NCI-H510A (cell line): ENCODE measurements around the gene REG1B.
"Not testable (repeated sequence)": the region's sequence is repeated elsewhere in the genome, so short reads cannot be mapped to it uniquely, and the experiment has no call there.

Source experiments
- DNase-seq: peaks from one replicate; lab custom pipeline; 2025; lab: John Stamatoyannopoulos, UW

The REG1B gene

DNA sequence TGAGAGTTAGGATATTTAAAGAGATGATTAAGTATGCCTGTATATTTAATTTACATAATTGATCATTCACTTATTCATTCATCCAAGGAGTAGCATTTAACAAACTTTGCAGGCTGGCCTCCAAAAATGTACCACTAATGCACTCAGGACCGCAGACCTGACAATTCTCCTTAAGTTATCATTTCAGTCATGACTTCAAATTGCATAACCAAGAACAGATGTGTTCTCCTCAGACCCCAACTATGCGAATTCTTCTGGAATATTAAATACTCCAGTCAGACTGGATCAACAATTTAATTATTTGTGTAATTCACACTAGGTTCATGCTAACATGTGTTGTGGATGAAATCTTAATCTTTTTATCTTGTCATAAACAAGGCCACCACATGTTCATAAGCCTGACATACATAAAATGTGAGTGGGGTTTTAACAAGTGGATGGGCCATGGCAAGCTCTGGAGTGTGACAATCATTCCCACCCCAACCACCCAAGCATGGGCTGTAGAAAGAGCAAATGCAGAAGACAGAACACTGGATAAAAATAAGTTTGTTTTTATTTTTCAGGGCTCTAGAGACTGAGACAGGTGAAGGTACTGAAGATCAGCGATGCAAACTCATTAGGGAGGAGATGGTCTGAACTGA is 3.2 kb downstream of the REG1B start:
- no peak for DNase-seq

DNA sequence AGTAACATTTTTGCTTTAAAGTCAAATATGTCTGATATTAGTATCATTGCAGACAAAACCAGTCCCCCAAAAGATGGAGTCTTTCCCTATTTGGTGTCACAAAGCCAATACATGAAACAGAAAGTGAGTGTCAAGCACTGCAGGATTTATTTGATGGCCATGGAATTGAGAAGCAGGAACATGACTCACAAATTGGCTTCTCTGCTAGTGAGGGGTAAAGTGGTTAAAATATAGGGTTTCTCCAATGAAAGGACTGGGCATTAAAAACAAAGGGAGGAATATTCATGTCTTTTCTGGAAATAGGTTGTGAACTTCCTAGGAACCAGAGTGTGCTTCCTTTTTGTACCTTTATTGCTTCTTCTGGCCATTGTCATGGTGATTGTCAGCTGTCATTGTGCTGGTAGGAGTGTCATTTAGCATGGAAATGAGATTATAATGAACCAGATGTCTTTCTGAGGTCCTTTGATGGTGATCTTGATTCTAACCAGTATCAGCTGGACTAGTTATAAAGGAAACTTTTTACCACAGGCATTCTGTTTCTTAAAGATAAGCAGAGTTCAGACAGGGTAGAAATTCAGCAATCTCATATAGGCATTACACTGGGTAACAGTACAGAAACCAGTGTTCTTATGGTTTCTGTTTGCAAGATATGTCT is 4.1 kb downstream of the REG1B start:
- no peak for DNase-seq

DNA sequence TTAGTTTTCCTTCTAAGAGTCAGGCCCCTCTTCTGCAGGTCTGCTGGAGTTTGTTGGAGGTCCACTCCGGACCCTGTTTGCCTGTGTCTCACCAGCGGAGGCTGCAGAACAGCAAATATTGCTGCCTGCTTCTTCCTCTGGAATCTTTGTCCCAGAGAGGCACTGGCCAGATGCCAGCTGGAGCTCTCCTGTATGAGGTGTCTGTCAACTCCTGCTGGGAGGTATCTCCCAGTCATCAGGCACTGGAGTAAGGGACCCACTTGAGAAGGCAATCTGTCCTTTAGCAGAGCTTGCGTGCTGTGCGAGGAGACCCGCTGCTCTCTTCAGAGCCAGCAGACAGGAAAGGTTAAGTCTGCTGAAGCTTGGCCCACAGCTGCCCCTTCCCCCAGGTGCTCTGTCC is 4.8 kb downstream of the REG1B start:
- DNase-seq: no peak

DNA sequence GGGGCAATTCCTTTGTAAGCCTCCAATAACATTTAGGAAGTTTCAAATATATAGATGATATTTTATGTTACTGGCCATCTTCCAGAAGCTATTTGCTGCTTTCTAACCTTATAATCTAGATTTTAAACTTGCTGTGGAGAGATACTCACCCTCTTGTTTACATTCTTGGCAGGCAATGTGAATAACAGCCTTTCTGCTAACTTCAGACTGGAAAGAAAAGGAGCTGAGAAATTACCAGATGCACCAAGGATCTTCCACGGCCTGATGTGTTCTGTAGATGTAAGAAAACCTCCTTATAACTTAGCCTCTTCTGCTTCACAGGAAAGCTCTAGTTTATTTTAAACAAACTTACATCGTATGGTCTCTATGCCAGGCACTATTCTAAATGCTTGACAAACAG is 16.7 kb downstream of the REG1B start:
- no peak for DNase-seq

DNA sequence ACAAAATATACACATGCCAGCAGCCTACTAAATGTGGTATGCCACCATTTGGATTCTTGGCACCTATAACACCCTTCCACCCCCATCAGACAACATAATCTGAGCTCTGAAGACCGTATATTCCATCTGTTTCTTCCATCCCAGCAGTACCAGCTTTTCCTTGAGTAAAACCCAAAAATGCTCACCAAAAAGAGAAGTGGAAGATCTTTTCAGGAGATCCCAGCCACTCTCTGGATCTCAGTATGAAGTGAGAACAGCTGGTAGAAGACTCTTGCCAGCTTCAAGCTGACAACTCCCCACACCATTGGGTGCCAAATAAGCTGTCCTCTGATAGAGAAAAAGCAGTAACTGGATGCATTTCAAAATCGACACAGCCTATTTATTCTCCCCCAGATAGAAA is 22.6 kb downstream of the REG1B start:
- no peak for DNase-seq

DNA sequence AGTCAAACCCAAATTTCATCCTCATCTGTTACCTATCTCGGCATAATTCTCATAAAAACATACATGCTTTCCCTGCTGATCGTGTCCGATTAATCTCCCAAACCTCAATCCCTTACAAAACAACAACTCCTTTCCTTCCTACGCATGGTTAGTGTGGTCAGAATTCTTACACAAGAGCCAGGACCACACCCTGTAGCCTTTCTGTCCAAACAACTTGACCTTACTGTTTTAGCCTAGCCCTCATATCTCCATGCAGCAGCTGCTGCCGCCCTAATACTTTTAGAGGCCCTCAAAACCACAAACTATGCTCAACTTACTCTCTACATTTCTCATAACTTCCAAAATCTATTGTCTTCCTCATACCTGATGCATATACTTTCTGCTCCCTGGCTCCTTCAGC is 33.0 kb downstream of the REG1B start:
- not testable (repeated sequence) for DNase-seq

DNA sequence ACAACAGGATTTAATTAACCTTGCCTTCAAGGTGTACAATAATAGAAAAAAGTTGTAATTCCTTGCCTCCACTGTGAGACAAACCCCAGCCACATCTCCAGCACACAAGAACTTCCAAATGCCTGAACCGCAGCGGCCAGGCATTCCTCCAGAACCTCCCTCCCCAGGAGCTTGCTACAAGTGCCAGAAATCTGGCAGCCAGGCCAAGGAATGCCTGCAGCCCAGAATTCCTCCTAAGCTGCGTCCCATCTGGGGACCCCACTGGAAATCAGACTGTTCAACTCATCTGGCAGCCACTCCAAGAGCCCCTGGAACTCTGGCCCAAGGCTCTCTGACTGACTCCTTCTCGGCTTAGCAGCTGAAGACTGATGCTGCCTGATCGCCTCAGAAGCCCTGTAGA is 34.3 kb downstream of the REG1B start:
- not testable (repeated sequence) for DNase-seq

DNA sequence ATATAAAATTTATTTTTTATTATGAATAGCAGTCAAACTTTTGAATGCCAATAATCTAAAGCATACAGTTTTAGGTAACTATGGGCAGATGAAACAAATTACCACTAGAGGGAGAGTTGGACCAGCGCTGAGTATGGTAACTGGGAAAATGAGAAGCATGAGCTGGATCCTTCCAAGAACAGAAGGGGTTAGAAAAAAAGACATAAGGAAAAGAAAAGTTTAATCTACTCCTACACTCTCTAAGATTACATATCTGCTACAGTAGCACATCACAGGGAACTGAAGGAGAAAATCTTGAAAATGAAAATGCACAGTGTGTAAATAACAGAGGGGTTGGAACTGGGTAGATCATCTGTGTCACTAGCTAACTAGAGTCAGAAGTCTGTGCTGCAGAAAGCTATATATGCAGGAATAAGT is 46.8 kb downstream of the REG1B start:
- no peak for DNase-seq

DNA sequence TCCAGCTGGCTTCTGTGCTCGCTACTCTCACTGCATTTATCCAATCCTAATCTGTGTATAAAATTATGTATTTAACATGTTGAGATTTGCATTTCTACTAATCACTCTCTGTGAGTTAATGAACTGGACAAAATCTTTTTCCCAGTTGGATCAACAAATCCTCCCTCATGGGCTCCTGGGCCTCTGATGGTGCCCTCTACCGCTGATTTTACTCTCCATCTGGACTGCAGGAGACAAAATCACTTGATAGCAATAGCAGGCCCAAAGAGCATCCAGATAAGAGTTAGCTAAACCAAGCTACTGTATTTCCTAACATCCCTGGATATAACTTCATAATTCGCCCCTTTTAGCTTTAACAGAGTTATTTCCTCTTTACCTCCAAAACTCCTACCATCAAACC is 47.8 kb downstream of the REG1B start:
- DNase-seq: no peak
